Spinal cord (tissue), 10 donors: ENCODE data around the gene PAPPA. TPM values are rescaled to one million over a fixed set of nuclear protein-coding genes. Genes with fewer than 3 reads are reported as not detected.
A peak's percentile ranks its signal among the peaks of the same experiment; 100 is the strongest.

Experiments
- DNase-seq, 6 donors: peaks; one replicate each; pipeline versions ENCODE4 v3.0.0 to v3.0.0-alpha.2; 2013 to 2015; ENCODE audit warnings: low spot score in 6 of 6, low read depth in 4 of 6
- H3K27ac ChIP-seq: one replicate; pipeline ENCODE4 v1.5.1; 2013; ENCODE audit warnings: low read depth, low read length, control low read depth
- H3K27me3 ChIP-seq: one replicate; pipeline ENCODE4 v1.6.1; 2013; ENCODE audit warnings: low read length; ENCODE audit not compliant: control insufficient read depth, insufficient read depth
- H3K36me3 ChIP-seq: one replicate; pipeline ENCODE4 v1.6.1; 2013; ENCODE audit warnings: low read length; ENCODE audit not compliant: control insufficient read depth, insufficient read depth
- H3K4me1 ChIP-seq: one replicate; pipeline ENCODE4 v1.6.1; 2013; ENCODE audit warnings: low read length; ENCODE audit not compliant: control insufficient read depth, insufficient read depth
- H3K4me3 ChIP-seq: one replicate; pipeline ENCODE4 v1.5.1; 2013; ENCODE audit warnings: low read depth, low read length, control low read depth
- H3K9me3 ChIP-seq: one replicate; pipeline ENCODE4 v1.6.1; 2013; ENCODE audit warnings: low read length; ENCODE audit not compliant: control insufficient read depth, insufficient read depth
- WGBS: methylation state at CpG from one replicate; pipeline ENCODE4 v1.1.5; 2013; ENCODE audit warnings: missing lambda C conversion rate; ENCODE audit not compliant: insufficient coverage; 5-methylcytosine and 5-hydroxymethylcytosine counted together
- polyA plus RNA-seq, 2 donors: library from polyadenylated mRNA; unstranded; fragments of 120-200 nt; gene quantifications; one replicate each; pipeline ENCODE4 v1.2.1, GENCODE V29; 2013; ENCODE audit not compliant: insufficient read length in 2 of 2
- total RNA-seq, 2 donors: library from RNA; depleted of rRNA in 1 of 2; stranded (reverse); fragments of 120-200 nt in 1 of 2; fragments of >200 nt in 1 of 2; gene quantifications; one replicate each; pipeline versions ENCODE4 v1.2.3 to v1.2.4, GENCODE V29; 2013 to 2014
- donor health status: healthy.

Gene PAPPA
- total and polyA plus RNA-seq, 4 donors, result 2.4 to 6.2 (median 3.6) TPM

DNA sequence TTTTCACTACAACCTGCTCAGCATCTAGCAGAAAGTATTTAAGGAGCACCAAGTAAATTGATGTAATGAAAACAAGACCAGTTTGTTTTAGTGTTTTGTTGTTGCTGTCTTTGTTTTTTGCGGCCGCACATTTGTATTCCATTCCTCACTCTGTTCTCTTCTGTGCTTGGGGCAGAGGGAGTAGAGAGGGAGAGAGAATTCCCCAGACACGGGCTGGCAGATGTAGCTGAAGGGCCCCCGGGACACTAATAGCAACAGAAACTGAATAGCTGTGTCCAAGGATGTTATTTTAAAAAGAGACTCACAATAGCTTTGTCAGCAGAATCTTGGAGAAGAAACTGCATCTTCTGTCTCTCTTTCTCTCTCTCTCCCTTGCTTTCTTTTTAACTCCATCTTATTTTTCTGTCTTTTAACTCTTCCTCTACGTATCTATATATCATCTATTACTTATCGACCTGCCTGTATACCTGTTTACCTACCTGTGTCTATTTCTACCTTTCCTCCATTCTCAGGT, 145.3 kb downstream of the PAPPA start:
- WGBS, result 60% methylated on average over 2 of the region's 6 CpGs
- Histone ChIP-seq H3K27me3 (peaks cover 17% of the 10 kb centered on the region), H3K36me3 (no peaks in the 10 kb centered on the region), H3K27ac (no peak overlapping the region), H3K9me3 (no peaks in the 10 kb centered on the region), H3K4me3 (no peak overlapping the region), H3K4me1 (peaks cover 6% of the 10 kb centered on the region)
- DNase-seq, result peak in 2 of 6 donors; percentile 62 to 83

DNA sequence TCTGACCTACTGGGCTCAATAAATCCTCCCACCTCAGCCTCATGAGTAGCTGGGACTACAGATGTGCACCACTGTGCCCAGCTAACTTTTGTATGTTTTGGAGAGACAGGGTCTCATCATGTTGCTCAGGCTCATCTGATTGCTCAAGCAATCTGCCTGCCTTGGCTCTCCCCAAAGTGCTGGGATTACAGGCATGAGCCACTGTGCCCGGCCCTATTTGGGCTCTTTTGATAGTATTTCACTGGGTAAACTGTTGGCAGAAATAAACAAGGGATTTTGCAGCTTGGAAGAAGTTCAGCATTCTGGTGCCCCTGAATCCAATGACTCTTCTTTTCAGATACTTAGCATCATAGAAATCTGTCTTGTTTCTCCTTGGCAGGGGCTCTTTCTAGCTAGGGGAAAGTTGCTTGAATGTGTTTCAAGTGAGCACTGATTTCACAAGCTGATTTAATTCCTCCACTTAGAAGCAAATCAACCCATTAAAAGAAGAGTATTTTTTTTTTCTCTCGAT, 146.8 kb downstream of the PAPPA start:
- no peak overlapping the region for H3K27ac ChIP-seq
- H3K27me3 ChIP-seq, result peaks cover 13% of the 10 kb centered on the region
- H3K4me3 ChIP-seq, result no peak overlapping the region
- H3K9me3 ChIP-seq, result no peaks in the 10 kb centered on the region
- H3K4me1 ChIP-seq, result peaks cover 6% of the 10 kb centered on the region
- no CpG with 5 or more reads among the region's 2 CpGs for WGBS
- DNase-seq, result peak in 2 of 6 donors; percentile 42 to 85
- H3K36me3 ChIP-seq, result no peaks in the 10 kb centered on the region

DNA sequence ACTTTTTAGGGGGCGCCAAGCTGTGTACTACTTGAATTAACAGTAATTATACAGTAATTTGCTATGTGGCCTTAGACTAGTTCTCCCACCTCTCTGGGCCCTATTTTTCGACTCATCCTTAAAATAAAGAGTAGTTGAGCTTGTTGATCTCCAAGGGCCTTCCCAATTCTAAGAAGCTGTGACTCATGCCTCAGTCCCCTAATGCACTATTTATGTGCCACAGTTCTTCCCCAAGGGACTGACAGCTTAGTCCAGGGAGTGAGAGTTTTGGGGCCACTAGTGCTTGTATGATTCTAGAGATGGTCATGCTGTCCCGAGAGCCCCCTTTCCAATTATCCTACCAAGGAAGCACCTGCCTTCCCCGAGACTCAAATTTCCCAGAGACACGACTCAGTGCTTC, 149.7 kb downstream of the PAPPA start:
- Histone ChIP-seq H3K36me3 (no peaks in the 10 kb centered on the region), H3K9me3 (no peaks in the 10 kb centered on the region), H3K27me3 (peaks cover 5% of the 10 kb centered on the region), H3K27ac (no peak overlapping the region), H3K4me1 (peaks cover 6% of the 10 kb centered on the region), H3K4me3 (no peak overlapping the region)
- 90% methylated on average over 3 of the region's 5 CpGs for WGBS
- DNase-seq, result no peak

DNA sequence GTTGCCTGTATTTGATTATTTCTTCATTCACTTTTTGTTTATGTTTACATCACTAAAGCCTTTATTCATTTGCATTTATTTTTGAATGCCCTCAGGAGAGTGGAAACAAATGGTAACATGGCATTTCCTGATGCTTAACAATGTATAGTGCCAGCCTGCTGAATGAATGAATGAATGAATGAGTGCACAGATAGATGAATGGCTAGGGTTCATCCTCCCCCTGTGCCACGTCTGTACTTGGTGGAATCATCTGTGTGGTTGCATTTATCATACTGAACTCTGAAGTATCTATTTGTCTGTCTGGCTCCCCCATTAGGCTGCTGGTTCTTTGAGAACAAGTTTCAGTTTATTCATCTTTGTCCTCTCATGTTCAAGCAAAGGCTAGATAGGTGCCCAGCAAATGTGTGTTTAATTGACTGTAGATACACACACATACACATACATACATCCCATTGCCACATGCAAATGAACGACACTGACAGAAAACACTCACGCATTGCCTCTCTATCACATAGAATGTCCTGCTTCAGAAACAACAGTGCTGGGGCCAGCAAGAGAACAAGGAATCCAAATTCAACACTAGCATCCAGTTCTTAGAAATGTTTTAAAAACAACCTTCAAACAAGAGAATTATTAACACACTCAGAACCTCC, 150.4 kb downstream of the PAPPA start:
- WGBS, result 44% methylated on average over 2 of the region's 3 CpGs
- peaks cover 4% of the 10 kb centered on the region for H3K4me1 ChIP-seq
- no peak overlapping the region for H3K27ac ChIP-seq
- DNase-seq, result no peak
- H3K4me3 ChIP-seq, result no peak overlapping the region
- no peaks in the 10 kb centered on the region for H3K36me3 ChIP-seq
- H3K27me3 ChIP-seq, result peaks cover 5% of the 10 kb centered on the region
- no peaks in the 10 kb centered on the region for H3K9me3 ChIP-seq

DNA sequence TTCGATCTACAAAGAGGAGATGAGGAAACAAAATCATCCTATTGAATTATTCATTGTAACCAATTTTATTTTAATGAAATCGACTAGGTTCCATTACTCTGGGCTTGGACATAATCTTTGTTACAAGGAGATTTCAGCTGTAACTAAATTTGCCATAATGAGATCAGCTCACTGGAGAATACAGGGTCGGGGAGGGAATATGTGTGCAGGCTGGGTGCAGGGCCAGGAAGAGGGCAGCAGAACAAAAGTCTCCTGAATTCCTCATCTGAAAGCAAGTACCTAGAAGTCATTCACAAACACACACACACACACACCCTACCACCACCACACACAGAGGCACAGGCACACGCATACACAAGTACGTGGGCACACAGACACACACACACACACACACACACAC, 151.2 kb downstream of the PAPPA start:
- no peaks in the 10 kb centered on the region for H3K36me3 ChIP-seq
- H3K9me3 ChIP-seq, result no peaks in the 10 kb centered on the region
- peak in 1 of 6 donors; percentile 75 for DNase-seq
- H3K4me3 ChIP-seq, result no peak overlapping the region
- no CpG with 5 or more reads among the region's 5 CpGs for WGBS
- H3K27me3 ChIP-seq, result peaks cover 5% of the 10 kb centered on the region
- H3K4me1 ChIP-seq, result peaks cover 4% of the 10 kb centered on the region
- H3K27ac ChIP-seq, result no peak overlapping the region

DNA sequence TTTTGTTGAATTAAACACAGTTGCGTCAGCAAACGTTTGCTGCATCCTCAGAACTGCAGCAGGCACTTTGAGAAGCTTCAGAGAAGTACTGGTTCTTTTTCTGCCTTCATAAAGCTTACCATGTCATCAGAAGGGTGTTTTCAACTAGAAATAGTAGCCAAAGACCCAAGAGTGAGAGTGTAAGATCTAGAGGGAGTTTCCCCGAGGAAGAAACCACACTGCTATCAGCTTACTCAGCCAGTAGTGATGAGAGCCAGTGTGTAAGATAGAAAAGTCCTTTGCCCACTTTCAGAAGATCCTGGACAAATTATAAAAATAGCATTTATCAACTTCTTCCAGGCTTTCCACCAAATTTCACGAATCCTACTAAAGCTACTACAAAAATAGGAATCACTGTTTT, 154.5 kb downstream of the PAPPA start:
- Histone ChIP-seq H3K27me3 (peaks cover 10% of the 10 kb centered on the region), H3K4me1 (no peaks in the 10 kb centered on the region), H3K9me3 (no peaks in the 10 kb centered on the region), H3K27ac (no peak overlapping the region), H3K4me3 (no peak overlapping the region), H3K36me3 (no peaks in the 10 kb centered on the region)
- WGBS, result 86% methylated on average over 3 of the region's 4 CpGs
- no peak for DNase-seq

DNA sequence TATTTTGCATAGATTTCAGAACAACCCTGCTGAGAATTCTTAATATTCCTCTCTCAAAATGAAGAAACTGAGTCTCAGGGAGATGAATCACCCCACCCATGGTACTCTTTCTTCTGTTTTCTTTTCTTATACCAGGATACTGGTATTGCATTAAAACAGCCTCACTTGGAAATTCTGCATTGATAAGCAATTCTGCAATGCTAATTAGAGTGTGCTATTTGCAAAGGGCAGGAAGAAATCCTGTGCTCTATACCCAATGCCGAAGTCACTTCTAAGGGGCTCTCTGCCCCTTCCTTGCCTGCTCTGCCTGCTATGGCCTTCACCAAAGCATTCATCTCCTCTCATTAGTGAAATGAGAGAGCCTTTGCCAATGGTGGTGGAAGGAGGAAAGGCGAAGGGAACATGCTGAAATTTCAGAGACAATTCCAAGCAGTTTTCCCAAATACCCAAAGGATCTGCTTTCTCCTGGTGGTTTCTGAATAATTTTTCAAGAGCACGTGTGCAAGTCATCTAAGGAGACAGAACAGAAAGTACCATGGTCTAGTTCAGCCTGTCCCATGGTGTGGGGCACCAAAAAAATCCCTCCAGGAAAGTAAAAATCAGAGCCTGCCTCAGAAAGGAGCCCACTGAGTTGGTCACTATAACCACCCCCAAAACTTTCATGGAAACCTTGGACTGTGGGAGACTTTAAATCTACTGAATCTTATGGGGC, 156.5 kb downstream of the PAPPA start:
- Histone ChIP-seq H3K27me3 (peaks cover 8% of the 10 kb centered on the region), H3K4me3 (no peak overlapping the region), H3K4me1 (no peaks in the 10 kb centered on the region), H3K27ac (no peak overlapping the region), H3K9me3 (no peaks in the 10 kb centered on the region), H3K36me3 (no peaks in the 10 kb centered on the region)
- no peak for DNase-seq
- WGBS, result 100% methylated on average over 1 of the region's 3 CpGs

DNA sequence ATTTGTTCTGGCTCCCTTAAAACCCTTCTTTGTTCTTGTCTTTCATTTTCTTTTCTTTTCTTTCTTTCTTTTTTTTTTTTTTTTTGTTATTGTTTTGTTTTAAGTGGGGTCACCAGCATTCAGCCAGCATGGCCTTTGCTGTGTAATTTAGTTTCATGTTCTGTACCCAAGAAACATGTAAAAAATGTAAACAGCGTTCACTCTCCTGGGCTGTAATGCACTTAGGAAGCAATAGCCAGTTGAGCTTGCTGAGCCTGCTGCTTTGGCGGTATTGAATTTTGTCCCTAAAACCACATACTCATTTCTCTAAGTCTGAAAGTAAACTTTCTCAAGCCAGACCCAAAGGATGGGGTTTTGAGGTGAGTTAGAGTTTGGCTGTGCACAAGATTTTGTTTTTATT, 158.6 kb downstream of the PAPPA start:
- no peaks in the 10 kb centered on the region for H3K9me3 ChIP-seq
- no peaks in the 10 kb centered on the region for H3K4me1 ChIP-seq
- H3K27me3 ChIP-seq, result peaks cover 8% of the 10 kb centered on the region
- no peak overlapping the region for H3K27ac ChIP-seq
- no peak for DNase-seq
- no peak overlapping the region for H3K4me3 ChIP-seq
- no peaks in the 10 kb centered on the region for H3K36me3 ChIP-seq
- whole genome bisulfite sequencing, result no CpG with 5 or more reads among the region's 2 CpGs

DNA sequence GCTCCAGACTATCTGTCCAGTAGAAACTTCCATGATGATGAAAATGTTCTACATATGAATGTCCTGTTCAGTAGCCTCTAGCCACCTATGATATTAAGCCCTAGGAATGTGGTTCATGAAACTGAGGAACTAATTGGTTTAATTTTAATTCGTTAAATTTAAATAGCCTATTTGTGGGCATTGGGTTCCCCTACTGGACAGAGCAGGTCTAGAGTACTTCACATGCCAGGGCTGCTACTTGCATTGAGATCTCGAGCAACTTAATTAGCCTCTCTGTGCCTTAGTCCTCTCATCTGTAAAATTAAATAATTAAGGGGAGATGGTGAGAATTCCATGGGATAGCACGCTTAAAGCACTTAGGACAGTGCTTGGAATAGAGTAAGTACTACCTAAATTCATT, 160.0 kb downstream of the PAPPA start:
- Histone ChIP-seq H3K27ac (no peak overlapping the region), H3K9me3 (no peaks in the 10 kb centered on the region), H3K4me1 (peaks cover under 1% of the 10 kb centered on the region), H3K27me3 (peaks cover 5% of the 10 kb centered on the region), H3K4me3 (no peak overlapping the region), H3K36me3 (no peaks in the 10 kb centered on the region)
- WGBS, result 100% methylated on average over 1 of the region's 3 CpGs
- DNase-seq, result no peak

DNA sequence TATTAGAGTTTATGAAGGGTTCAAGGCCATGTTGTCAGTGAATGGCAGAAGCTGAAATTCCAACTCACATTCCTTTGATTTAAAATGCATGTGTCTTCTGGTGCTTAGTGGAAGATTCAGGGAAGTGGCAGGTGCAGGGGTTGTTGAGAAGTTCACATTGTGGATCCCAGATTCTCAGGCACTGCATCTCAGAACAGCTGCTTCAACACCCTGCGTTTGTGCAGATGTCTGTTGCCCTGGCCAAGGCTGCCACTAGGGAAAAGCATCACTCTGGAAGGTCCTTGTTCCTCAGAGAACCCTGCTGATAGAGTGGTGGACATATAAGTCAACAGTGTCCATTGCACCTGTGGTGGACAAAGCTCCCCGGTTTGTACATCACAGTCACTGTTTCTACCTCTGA, 162.7 kb downstream of the PAPPA start:
- H3K36me3 ChIP-seq, result no peaks in the 10 kb centered on the region
- H3K27ac ChIP-seq, result no peak overlapping the region
- no peak overlapping the region for H3K4me3 ChIP-seq
- H3K9me3 ChIP-seq, result no peaks in the 10 kb centered on the region
- WGBS, result 43% methylated on average over 1 of the region's 2 CpGs
- H3K27me3 ChIP-seq, result peaks cover 7% of the 10 kb centered on the region
- no peak for DNase-seq
- peaks cover 7% of the 10 kb centered on the region for H3K4me1 ChIP-seq
